DMS114 treated with DMSO at 0.1 percent for 48 hours (cell line): ENCODE results near the gene RIN3.
"Not testable (repeated sequence)": the region's sequence is repeated elsewhere in the genome, so short reads cannot be mapped to it uniquely, and the experiment has no call there.

Experiments
- DNase-seq: peaks from one replicate; lab custom pipeline; 2025; ENCODE audit not compliant: unreplicated experiment; lab: John Stamatoyannopoulos, UW

The RIN3 gene

DNA sequence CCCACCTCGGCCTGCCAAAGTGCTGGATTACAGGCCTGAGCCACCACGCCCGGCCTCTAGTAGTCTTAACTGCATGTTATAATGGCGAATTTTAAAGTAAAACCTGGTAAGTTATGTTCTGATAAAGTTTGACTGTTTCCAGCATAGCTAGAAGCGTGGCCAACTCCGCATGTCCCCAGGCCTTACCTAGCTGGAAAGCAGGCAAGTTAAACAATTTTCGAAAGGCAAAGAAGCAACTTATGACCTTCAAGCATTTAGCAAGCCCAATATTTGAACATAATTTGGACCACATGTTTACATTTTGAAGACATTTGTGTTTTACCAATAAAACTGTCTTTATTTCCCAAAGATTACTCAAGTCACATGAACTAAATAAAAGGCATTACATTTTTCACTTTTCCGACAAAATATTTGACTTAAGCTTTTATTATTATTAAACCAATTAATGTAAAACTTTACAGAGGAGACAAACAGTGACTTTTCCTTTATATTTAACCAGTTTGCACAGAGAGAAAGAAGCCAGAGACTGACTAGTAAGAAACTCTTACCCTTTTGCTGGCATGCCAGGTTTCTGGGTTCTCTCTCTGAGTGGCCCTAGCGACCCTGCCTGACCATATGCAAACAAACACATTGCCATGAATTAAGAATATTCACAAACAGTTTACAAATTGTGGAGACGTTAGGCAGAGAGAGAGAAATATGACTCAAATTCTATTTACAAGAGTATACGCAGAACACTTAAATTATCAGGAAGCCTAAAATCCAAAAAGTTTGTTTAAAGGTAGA is 106.3 kb downstream of the RIN3 start:
- DNase-seq = no peak

DNA sequence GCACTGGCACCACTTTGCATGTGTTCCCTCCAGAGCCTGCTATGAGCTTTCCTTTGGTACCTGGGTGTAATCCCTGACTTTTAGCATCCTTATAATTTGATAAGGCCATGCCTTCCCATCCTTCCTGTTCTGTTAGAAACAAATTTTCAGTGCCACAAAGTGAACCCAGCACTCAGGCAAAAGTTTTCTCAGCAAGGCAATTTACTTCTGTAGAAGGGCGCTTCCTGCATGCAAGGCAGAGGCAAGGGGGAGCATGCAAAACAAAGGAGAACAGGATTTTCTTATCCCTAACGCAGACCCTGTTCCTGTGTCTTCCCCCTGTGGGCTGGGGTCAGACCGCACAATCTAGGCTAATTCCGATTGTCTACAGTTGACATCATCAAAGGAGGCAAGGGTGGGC is 108.7 kb downstream of the RIN3 start:
- DNase-seq = no peak

DNA sequence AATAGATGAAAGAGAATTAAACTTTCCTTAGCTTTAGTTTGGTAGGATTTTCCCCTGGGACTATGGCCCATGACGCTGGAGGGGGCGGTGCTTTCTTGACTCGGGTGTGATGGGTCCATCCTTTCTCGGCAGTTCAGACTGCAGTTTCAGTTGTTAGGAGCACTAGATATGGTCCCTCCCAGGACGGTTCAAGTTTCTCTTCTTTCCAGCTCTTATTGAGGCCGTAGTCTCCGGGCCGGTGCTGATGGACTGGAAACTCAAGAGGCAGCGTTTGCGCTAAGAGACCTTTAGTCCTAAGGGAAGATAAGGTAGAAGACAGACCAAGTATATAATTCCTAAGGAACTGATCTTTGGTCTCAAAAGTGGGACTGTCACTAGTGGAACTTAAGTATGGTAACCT is 111.2 kb downstream of the RIN3 start:
- no peak for DNase-seq

DNA sequence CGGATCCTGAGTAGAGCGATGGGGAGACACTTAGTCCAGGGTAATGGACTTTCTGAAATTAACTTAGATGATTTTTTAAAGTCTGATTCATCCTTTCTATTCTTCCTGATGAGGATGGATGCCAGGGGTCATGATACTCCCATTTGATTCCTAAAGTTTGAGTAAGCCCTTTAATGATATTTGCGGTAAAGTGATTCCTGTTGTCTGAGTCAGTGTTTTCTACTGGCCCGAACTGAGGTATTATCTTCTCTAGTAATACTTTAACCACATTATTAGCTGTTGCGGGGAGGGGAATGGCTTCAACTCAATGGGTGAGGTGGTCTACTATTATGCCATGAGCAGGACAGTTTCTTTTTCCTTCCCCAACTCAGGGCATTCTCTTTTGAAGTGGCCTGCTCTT is 111.6 kb downstream of the RIN3 start:
- DNase-seq = no peak

DNA sequence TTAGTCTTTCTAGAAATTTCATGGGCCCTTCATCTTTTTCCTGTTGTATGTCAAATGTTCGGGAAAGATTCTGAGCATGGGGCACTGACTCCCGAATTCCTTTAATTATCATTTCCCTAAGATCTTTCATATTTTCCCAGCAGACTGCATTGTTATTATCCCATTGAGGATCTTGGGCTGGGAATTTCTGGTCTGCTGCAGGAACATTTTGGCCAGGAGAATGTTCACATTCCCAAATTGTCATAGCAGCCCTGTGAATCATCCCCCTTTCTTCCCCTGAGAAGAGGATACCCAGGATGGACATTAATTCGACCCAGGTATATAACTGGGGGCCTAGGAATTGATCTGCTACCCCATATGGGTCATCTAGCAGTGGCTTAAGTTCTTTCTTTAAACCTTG is 112.5 kb downstream of the RIN3 start:
- no peak for DNase-seq

- no peak for DNase-seq
Observed at GRCh38 chr14:92627707-92628215, 114.2 kb downstream of the RIN3 start.

- no peak for DNase-seq
Observed at GRCh38 chr14:92628636-92629035, 115.1 kb downstream of the RIN3 start.

GRCh38 chr14:92630367-92630766 is 116.8 kb downstream of the RIN3 start:
- DNase-seq = no peak

GRCh38 chr14:92631098-92631497 is 117.5 kb downstream of the RIN3 start:
- DNase-seq = no peak

- no peak for DNase-seq
Observed at GRCh38 chr14:92632546-92633273, 119.1 kb downstream of the RIN3 start.

- DNase-seq = no peak
Observed at GRCh38 chr14:92633274-92633616, 119.7 kb downstream of the RIN3 start.

DNA sequence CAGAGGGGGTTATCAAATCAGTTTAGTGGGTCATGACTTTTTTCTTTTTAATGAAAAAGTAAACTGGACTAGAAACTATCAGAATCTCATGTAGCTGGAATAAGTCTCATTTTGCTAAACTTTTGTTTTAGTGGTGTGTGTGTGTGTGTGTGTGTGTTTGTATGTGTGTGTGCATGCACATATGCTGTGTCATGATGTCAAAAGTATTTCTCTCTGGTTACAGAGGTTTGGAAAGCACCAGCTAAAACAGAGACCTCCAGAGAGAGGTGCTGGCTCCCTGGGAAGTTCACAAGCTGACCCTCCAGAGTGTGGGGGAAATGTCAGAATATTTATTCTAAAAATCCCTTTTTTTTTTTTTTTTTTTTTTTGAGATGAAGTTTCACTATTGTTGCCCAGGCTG is 120.1 kb downstream of the RIN3 start:
- DNase-seq = no peak

DNA sequence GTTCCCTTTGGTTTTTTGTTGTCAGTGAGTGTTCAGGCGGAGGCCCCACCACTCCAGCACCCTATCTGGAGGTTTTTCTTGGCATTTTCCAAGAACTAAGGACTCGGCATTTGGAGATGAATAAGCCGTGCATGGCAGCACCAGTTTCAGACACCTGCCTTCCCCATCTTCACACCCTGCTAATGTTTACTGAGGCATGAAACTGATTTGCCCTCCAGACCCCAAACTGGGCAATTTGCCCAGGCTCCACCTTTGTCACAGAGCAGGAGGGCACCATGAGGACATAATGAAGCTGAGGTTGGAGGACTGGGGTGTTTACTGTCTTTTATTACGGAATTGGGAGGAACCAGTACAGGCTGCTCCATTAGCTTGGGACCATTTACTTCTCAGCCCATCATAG is 121.5 kb downstream of the RIN3 start:
- no peak for DNase-seq

DNA sequence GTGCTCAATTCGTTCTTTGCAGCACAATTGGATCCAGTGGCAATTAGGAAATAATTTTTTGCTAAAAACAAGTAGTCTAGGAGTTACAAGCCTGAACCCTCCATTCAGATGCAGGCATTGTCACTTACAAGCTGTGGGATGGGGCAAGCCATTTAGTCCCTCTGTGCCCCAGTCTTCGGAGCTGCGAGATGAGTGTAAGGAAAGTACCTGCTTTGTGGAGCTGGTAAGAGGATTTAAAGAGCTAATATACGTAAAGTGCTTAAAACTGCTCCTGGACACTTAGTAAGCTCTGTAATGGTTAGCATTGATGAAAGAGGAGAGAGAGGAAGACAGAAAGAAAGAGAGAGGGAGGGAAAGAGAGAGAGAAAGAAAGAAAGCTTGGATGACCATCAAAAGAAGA is 122.3 kb downstream of the RIN3 start:
- no peak for DNase-seq

- no peak for DNase-seq
Observed at GRCh38 chr14:92637228-92637627, 123.6 kb downstream of the RIN3 start.

GRCh38 chr14:92637864-92638263 is 124.3 kb downstream of the RIN3 start:
- DNase-seq = no peak

- DNase-seq = no peak
Observed at GRCh38 chr14:92638266-92638665, 124.7 kb downstream of the RIN3 start.

GRCh38 chr14:92638904-92639303 is 125.3 kb downstream of the RIN3 start:
- no peak for DNase-seq

DNA sequence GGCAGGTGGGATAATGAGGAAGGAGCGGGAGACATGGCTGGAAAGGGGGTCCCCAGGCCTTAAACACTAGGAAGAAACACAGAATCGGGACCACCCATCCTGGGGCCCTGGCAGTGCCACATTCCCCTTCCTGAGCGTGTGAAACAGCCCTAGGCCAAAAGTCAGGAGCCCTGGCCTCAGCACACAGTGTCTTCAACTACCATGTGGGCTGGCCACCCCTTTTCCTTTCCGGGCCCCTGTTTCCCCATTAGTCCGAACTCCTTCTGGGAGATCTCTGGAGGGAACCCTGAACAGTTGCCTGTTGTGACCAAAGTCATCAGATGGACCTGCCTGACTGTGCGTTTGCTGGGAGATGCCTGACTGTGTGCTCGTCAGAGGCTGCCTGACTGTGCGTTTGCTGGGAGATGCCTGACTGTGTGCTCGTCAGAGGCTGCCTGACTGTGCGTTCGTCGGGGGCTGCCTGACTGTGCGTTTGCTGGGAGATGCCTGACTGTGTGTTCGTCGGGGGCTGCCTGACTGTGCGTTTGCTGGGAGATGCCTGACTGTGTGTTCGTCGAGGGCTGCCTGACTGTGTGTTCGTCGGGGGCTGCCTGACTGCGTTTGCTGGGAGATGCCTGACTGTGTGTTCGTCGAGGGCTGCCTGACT is 126.0 kb downstream of the RIN3 start:
- DNase-seq = not testable (repeated sequence)

- no peak for DNase-seq
Observed at GRCh38 chr14:92641306-92641705, 127.7 kb downstream of the RIN3 start.

GRCh38 chr14:92644171-92644969 is 130.8 kb downstream of the RIN3 start:
- no peak for DNase-seq
